Raji (cell line): ENCODE data around the gene HNRNPK.

Experiments used
- POLR2A ChIP-seq: IDR thresholded peaks from 2 replicates; pipeline ENCODE4 v1.6.1; 2011; ENCODE audit warnings: low read depth, low read length, control low read depth; ENCODE audit not compliant: insufficient read depth

The HNRNPK gene

GRCh38 chr9:83986195-83986594 is 6.2 kb upstream of the HNRNPK start:
- no peak for TF ChIP-seq POLR2A

GRCh38 chr9:83981126-83981871 is 1.3 kb upstream of the HNRNPK start:
- TF ChIP-seq POLR2A = peak; percentile 4; the same call in 1 of the 2 replicates

- TF ChIP-seq POLR2A = peak; percentile 88
These were observed 545 bp upstream of the HNRNPK start, which contains the start of gene RMI1 for GRCh38 chr9:83980395-83981125. Gene RMI1 (plus strand): TSS chr9:83980805. CDS start chr9:84000987, 20,182 bp downstream.

- no peak for TF ChIP-seq POLR2A
These were observed 813 bp downstream of the HNRNPK start for GRCh38 chr9:83978992-83979811.

- TF ChIP-seq POLR2A = no peak
These were observed 2.8 kb downstream of the HNRNPK start for GRCh38 chr9:83977196-83977595.

GRCh38 chr9:83976372-83976771 is 3.6 kb downstream of the HNRNPK start:
- no peak for TF ChIP-seq POLR2A

GRCh38 chr9:83975300-83975699 is 4.7 kb downstream of the HNRNPK start:
- no peak for TF ChIP-seq POLR2A

GRCh38 chr9:83972286-83972685 is 7.7 kb downstream of the HNRNPK start:
- TF ChIP-seq POLR2A = no peak

GRCh38 chr9:83971485-83971884 is 8.5 kb downstream of the HNRNPK start:
- no peak for TF ChIP-seq POLR2A

- TF ChIP-seq POLR2A = no peak
These were observed 10.4 kb downstream of the HNRNPK start for GRCh38 chr9:83969602-83970001.

GRCh38 chr9:83967073-83967472 is 12.9 kb downstream of the HNRNPK start:
- TF ChIP-seq POLR2A = no peak

GRCh38 chr9:83966209-83966582 is 13.8 kb downstream of the HNRNPK start:
- TF ChIP-seq POLR2A = no peak

- TF ChIP-seq POLR2A = no peak
These were observed 14.4 kb downstream of the HNRNPK start for GRCh38 chr9:83965350-83966208.

GRCh38 chr9:83964973-83965349 is 15.1 kb downstream of the HNRNPK start:
- no peak for TF ChIP-seq POLR2A

- no peak for TF ChIP-seq POLR2A
These were observed 17.9 kb downstream of the HNRNPK start for GRCh38 chr9:83962165-83962564.
